HL-60/S4 treated with retinoic acid at 250 ng/mL for 4 days and 3 days (cell line): Measurements from ENCODE around the gene ST3GAL3.

Experiments used
- in situ Hi-C: fragments of 300-500 bp; cut with MboI; formaldehyde crosslinking; loops from 2 replicates; pipeline ENCODE4 v1.7.0; 2022; ENCODE audit warnings: low sequenced_read_pairs

ST3GAL3 gene

GRCh38 chr1:43754892-43755291 lies 47.6 kb downstream of the ST3GAL3 start:
- in situ Hi-C loops, result no loop called here

DNA sequence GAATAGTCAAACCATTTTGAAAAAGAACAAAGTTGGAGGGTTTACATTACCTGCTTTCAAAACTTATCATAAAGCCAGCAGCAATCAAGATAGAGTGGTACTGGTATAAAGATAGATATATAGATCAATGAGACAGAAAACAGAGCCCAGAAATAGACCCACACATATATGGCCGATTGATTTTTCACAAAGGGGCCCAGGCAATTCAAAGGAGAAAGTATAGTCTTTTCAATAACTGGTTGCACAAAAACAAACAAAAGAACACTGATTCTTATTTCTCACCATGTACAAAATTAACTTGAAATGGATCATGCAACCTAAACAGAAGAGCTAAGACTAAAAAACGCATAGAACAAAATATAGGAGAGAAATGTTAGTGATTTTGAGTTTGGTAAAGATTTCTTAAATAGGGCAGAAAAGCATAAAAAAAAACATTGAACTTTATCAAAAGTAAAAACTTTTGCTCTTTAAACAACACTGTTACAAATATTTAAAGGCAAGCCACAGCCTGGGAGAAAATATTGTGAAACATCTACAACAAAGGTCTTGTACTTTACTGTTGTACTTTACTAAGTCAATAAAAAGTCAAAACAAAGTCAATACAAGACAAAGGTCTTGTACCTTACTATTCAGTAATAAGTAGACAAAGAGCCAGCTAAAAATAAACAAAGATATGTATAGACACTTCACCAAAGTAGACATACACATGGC lies 50.2 kb downstream of the ST3GAL3 start:
- in situ Hi-C loops, result no loop called here

GRCh38 chr1:43760745-43761317 lies 53.5 kb downstream of the ST3GAL3 start:
- in situ Hi-C loops, result no loop called here

DNA sequence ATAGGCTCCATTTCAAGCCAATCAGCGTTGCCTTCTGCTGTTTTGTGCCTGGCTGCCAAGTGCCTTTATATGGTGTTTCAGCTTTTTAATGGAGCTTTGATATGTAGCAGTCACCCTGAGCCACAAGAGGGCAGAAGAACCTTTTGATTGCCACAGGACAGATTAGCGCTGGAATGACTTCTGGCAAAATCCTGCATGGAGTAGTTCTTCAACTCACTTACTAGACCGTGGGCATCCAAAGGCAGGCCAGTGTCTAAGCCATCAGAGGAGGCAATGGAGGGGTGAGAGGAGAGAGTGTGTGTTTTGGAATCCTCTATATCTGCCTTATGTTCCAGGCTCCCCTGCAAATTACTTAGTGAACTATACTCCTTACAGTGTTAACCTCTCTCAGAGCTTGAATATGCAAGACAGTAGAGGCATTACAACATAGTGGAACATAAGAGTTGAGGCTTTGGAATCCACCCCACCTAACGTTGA lies 56.2 kb downstream of the ST3GAL3 start:
- in situ Hi-C loops, result no loop called here

GRCh38 chr1:43764581-43764980 lies 57.2 kb downstream of the ST3GAL3 start:
- in situ Hi-C loops, result no loop called here

DNA sequence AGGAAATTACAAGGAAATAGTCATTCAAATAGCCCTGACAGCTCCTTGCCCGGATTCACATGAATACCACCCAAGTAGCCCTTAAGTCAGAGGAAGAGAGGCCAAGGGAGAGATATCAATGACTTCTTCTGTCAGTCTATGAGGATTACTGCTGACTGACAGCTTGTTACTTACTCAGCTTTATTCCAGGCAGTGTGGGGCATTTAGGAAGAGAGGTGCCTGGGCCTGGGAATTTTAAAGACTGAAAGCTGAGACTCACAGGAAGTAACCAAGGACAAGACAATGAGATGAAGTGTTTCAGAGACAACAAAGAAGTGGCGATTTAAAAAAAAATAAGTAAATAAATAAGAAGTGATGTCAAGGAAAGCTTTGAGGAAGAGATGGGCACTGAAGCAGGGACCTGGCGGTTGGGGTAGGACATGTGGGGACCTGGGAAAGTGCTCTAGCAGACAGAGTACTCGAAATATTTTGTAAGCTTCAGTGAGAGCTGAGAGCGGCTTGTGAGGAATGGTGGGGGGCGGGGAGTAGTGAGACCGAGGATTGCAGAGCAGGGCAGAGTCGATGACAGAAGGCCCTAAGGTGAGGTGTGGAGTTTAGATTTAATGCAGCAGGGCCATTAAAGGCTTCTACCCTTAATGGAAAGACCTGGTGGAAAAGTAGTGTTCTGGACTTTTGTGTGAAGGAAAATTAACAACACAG lies 58.9 kb downstream of the ST3GAL3 start:
- in situ Hi-C loops, result no loop called here

DNA sequence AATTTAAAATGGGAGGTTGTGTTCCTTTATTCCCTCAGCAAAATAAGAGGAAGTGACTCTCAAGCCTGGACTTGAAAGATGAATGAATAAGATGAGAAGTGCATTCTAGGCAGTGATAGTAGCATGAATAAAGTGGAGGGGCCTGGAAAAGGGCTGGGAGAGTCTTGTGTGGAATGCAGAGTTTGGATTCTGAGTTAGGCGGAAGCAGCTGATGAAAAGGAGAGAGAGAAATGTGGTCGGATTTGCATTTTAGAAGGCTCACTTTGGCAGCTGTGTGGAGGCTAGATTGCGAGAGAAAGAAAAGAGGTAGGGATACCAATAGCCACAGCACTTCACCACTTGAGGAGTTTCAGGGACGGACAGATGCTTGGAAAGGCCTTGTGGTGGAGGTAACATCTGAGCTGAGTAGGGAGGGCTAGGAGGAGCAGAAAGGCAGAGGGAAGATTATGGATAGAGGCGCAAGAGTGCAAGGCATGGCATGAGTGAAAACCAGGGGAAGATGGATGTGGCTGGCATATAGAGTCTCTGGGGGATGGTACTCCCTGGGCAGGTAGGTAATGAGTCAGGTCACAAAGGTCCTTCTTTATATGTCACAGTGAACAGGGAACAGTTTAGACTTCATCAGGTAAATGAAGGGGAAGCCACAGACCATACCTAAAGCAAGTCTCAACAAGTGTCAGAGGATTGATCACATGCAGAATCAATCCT lies 59.6 kb downstream of the ST3GAL3 start:
- in situ Hi-C loops, result no loop called here

- in situ Hi-C loops, result no loop called here
Measured at GRCh38 chr1:43768168-43768567, 60.8 kb downstream of the ST3GAL3 start.

DNA sequence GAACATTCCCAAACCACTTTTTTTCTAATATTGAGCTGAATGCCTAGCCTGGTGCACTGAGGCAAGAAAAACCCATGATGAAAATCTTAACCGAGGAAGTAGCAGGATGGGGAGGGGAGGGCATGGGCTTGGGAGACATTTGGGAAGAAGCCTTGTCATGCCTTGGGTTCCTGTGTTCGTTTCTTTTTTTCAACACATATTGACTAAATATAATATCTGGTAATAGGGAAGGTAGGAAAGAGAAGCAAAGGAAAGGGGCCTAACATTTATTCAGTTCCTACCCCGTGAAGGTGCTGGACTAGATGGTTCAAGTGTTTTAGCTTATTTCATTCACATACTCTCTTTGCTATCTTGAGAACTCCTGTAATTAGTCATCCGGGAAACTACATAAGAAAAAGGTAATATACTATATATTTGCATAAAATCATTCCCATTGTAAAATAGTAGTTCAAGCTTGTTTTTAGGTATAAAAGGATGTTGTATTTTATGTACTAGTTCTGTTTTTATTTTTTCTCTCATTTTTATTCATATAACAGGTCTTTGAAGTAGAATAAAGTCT lies 62.1 kb downstream of the ST3GAL3 start:
- in situ Hi-C loops, result no loop called here

DNA sequence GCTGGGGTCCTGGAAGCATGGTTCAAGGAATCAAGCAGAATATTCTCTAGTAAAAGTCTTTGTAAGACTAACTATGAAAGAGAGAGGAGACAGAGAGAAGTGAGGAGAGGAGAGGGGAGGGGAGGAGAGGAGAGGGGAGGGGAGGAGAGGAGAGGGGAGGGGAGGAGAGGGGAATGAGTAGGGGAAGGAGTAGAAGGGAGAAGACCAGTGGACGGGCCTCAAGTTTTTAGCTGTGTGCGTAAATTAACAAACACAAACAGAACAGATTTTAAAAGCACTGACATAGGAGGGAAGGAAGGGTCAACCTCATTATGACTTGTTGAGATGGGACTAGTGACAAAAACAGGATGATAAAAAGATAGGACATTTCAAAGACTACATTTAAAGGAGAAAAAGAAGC lies 62.8 kb downstream of the ST3GAL3 start:
- in situ Hi-C loops, result loop anchor here (10.0 kb wide), 1 partner anchor 155 kb away; no protein-coding TSS in a partner anchor

DNA sequence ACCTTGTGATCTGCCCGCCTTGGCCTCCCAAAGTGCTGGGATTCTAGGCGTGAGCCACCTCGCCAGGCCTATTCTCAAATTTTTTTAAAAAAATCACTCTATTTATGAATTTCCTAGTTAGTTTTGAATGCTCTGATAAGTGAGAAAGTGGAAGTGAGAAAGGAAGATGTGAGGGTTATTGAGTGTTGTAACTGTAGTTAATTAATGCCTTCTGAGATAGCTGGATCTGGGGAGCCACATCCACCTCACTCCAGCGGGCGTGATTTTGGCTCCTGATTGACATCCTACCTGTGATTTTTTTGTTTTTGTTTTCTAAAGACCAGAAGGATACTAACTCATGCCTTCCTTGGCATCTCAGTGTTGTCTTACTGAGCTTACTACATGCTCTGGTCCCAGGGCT lies 65.6 kb downstream of the ST3GAL3 start:
- in situ Hi-C loops, result loop anchor here (10.0 kb wide), 1 partner anchor 152 kb away; no protein-coding TSS in a partner anchor

- in situ Hi-C loops, result loop anchor here (10.0 kb wide), 1 partner anchor 151 kb away; no protein-coding TSS in a partner anchor
Measured at GRCh38 chr1:43773821-43774220, 66.5 kb downstream of the ST3GAL3 start.

DNA sequence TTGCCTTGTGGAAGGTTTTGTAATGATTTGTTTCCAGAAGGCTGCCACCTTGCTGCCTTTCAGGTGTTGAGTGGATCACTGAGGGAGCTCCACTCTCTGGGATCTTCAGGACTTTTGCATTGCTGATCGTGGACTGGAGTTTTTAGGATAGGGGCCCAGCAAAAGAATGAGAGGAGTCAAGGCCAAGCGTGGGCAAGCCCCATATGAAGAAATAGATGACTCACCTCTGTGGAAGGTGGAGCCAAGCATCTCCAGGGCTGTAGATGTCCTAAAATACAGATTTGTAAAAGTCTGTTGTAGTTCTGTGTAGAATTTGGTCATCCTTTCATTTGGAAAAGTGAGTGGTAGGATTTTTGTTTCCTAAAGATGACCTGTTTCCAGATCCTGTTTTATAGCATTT lies 67.0 kb downstream of the ST3GAL3 start:
- in situ Hi-C loops, result loop anchor here (10.0 kb wide), 1 partner anchor 150 kb away; no protein-coding TSS in a partner anchor

GRCh38 chr1:43776043-43776761 lies 68.9 kb downstream of the ST3GAL3 start:
- in situ Hi-C loops, result loop anchor here (10.0 kb wide), 1 partner anchor 149 kb away; no protein-coding TSS in a partner anchor

DNA sequence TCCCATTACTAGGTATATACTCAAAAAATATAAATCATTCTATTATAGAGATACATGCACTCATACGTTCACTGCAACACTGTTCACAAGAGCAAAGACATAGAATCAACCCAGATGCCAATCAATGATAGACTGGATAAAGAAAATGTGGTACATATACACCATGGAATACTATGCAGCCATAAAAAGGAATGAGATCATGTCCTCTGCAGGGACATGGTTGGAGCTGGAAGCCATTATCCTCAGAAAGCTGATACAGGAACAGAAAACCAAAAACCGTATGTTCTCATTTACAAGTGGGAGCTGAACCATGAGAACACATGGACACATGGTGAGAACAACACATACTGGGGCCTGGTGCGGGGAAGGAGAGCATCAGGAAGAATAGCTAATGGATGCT lies 70.6 kb downstream of the ST3GAL3 start:
- in situ Hi-C loops, result loop anchor here (10.0 kb wide), 1 partner anchor 147 kb away; no protein-coding TSS in a partner anchor

DNA sequence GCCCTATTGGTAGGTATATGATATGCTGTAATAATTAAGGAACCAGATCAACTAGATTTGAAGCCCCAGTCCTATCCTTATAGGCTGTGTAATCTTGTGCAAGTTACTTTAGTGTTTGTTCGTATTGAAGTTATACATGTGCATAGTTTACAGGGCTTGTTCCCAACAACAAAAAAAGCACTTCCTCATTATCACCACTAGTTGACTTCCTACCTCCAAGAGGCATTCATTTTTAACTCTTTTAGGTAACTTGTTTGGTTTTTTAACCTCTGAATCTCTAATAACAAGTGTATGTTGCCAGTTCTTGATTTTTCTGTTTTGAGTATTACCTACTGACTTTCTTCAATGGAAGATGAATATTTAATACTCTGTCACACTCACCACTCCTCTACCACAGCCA lies 71.9 kb downstream of the ST3GAL3 start:
- in situ Hi-C loops, result loop anchor here (10.0 kb wide), 1 partner anchor 146 kb away; no protein-coding TSS in a partner anchor

GRCh38 chr1:43779805-43780403 lies 72.6 kb downstream of the ST3GAL3 start:
- in situ Hi-C loops, result loop anchor here (10.0 kb wide), 1 partner anchor 145 kb away; no protein-coding TSS in a partner anchor

DNA sequence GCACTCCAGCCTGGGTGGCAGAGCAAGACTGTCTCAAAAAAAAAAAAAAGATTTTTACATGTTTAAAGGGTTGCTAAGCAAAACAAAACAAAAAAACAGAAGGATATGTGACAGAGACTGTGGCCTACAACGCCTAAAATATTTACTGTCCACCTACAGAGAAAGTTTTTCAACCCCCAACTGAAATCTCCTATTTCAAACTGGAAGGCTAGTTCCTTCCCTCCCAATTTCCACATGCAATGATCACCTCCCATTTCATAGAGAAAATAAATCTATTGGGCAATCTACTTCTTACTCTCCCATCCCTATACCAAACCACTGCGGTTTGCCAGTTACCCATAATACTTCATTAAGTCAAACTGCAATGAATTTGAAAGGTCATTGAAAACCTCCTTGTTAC lies 74.2 kb downstream of the ST3GAL3 start:
- in situ Hi-C loops, result no loop called here

- in situ Hi-C loops, result no loop called here
Measured at GRCh38 chr1:43783096-43783670, 75.8 kb downstream of the ST3GAL3 start.
